HTR-8/SVneo (cell line): Measurements from ENCODE around the gene GABRD.

Experiments
- DNase-seq: peaks from one replicate; pipeline ENCODE4 v3.0.0; 2011; ENCODE audit warnings: low spot score, mixed read lengths; ENCODE audit not compliant: insufficient read length
- FAIRE-seq: peaks from 2 replicates; lab custom pipeline; 2011; peaks lifted over from hg19 to GRCh38; lab: Jason Lieb, UNC

GABRD gene

DNA sequence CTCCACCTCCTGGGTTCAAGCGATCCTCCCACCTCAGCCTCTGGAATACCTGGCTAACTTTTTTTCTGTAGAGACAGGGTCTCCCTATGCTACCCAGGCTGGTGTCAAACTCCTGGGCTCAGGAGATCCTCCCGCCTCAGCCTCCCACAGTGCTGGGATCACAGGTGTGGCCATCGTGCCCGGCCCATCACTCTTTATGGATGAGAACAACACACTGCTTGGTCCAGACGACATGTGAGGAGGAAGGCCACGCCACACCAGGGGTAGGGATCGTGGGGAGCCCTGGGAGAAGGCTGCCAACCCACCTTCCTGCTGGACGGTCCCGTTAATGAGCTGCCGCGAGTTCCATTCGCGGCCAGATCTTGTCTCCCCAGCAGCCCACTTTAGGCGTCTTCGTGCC is 5.0 kb upstream of the GABRD start:
- DNase-seq: no peak
- FAIRE-seq: no peak

DNA sequence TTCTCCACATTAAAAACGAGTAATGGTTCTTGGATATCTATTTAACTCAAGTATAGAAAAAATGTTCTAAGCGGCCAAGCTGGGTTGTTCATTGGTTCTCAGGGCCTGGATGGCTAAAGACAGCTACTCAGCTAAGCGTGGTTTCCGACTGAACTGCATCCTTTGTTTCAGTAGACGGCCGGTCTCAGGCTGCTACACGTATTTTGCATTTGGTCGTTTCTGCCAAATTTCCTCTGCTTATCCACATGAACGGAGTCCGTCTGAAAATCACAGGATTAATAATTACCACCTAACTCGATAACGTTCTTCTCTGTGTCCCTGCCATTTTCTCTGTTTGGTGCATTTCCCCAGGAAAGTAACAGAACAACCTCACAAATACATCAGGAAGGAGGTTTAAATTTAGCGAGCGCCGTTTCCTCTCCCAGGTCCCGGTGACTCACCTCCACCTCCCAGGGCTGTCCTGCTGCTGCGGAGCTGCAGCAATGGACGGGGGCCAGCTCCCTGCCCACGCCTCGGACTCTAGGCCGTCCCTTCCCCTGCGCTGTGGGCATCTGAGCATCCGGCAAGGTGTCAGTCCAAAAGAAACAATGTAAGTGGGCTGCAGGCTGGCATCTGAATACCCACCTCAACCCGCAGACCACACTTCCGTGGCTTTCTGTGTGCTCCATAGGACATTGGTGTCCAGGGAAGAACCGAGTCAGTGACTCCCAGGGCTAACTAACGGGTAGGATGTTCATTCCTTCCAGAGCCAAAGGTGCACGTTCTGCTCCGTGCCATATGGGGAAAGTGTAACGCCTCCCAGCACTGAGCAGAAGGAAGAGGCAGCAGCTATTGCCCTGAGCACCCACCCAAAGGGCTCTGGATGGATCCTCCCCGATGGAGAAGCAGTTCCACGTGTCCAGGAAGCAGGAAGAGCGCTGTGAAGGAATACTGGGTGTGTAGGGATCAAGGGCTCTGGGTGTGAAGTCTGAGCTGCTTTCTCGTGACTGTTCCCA is 4.1 kb upstream of the GABRD start:
- FAIRE-seq (no peak), DNase-seq (no peak)

DNA sequence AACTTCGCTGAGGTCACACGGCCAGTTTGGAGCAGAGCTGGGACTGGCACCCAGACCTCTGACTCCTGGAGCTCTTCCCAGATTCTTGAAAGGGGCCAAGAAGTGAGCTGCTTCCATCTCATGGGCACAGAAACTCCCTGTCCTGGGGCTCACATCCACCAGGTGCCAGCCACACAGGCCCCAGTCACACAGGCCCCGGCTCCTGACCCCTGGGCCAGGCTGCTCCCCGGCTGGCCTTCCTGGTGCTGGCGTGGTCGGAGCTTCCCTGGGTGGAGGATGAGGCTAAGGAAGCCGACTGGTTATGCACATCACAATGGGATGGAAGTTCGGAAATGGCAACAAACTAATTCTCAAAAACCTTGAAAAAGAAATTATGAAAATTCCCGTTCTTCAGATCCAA is 3.0 kb upstream of the GABRD start:
- FAIRE-seq: no peak
- DNase-seq: no peak

DNA sequence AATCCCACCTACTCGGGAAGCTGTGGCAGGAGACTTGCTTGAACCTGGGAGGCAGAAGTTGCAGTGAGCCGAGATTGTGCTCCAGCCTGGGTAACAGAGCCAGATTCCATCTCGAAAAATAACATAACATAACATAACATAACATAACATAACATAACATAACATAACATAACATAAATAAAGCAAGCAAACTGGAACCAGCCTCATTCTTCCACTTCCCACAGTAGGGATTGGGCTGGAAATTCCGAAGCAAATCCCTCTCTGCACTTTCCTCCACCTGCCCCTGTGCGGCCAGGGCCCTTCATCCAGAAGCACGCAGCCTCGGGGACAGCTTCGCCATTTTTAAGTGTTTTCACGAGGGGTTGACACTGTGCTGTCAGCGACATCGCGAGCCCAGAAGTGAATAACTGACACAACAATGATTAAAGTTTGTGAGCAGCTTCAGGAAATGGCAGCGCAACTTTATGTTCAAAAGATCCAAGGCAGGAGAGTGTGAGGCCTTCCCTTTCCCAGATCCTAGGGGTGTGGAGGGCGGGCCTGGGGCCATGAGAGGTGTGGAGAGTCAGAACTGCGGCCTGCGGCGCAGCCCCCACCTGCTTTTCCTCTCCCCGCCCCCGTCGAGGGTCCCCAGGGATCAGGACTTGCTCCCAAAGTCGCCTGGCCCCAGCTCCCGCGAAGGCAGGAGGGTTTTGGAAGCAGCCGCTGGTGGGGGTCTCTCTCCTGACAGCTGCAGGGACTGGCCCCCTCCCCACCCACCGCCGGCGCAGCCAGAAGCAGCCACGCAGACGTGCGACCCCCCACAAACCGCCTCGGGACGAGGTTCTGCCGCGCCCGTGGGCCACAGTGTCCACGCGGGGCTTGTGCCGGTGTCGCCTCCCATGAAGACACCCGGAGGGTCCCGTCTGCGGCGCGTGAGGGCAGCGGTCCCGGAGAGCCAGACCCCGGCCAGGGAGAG is 651 bp upstream of the GABRD start:
- FAIRE-seq (no peak), DNase-seq (no peak)

DNA sequence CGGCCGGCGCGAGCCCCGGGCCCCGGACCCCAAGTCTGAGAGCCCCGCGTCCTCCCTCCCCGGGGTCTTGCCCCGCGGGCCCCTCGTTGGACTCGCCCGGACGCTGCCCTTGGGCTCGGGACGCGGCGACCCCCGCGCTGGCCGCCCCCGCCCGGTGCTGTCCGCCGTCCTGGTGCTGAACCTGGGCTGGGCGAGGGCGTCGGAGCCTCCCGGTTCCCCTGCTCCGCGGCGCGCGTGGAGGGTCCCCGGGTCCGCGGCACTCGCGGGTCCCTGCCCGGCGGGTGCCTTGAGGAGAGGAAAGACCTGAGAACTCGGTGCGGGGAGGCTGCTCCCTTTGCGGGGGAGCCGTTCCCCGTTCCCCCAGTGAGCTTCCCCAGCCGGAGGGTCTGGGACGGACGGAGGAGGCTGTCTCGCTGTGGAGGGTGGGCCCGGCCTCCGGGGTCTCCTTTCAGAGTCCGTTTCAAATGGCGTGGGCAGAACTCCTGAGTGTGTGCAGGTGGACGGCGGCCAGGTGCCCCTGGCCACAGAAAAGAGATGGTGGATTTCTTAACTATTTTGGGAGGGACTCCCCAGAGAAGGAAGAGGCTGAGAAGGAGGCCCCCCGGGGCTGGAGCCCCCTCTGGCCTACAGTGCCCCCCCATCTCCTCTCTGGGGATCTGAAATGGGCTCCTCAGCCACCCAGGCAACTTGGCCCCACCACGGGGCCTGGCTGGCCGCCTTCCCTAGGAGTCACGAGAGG is 595 bp downstream of the GABRD start:
- DNase-seq (no peak), FAIRE-seq (no peak)

DNA sequence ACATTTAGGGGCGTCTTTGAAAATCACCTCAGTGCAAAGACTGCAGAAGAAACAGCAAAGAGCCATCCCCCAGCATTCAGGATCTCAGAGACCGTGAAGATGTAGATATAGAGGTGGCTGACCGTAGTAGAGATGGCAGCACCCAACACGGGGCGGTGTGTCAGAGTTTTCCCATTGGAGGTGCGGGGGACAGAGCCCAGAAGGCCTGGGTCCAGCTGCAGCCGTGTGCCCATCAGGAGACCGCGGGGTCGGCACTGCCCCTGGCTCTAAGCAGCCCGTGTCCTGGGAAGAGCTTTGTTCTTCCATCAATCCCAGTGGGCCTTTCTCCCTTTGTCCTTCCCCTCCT is 1.1 kb downstream of the GABRD start:
- DNase-seq: no peak
- no peak for FAIRE-seq

DNA sequence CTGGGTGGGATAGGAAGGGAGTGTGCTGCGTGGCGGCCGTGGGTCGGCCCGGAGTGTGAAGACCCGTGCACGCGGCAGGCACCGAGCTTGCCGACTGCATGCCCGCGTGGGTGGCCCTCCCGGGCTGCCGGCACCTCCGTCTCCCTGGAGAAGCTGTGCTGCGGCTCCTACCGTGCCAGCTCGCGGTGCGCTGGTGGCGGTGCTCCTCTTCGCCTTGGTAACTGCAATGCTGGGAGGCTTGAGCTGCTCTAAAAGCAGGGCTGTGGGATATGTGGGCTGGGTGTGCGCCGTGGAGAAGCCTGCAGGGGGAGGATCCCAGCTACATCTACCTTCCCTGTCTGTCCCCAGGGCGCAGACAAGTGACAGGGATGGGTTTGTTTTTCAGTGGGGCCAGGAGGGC is 2.4 kb downstream of the GABRD start:
- no peak for DNase-seq
- FAIRE-seq: no peak

DNA sequence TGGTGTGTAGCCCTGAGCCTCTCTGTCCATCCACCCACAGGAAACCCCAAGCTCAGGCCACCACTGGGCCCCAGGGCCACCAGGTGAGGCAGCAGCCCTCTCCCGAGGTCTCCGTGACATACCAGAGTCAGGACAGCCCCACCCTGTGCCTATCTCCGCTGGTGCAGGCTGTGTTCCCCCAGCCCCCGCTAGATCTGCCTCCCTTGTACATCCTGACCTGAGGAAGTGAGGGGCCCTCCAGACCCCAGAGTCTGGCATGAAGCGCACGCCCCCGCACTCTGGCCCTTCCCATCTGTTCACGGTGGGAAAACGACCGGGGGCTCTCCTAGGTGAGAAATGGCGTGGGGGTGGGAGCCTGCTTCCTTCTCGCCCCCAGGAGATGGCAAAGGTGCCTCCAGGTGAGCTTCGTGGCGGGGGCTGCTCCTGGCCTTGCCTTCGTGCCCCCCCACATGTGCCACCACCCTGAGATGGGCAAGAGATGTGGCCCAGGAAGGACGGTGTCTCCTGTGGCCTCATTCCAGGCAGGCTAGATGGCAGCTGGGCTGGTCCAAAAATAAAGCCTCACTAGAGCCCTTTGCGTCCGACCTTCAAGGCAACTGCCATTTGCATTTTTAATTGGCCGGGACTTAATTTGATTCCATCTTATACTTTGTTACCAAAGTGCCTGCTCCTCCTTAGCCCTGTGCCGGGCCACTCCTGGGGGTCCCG is 3.1 kb downstream of the GABRD start:
- FAIRE-seq: no peak
- DNase-seq: no peak

DNA sequence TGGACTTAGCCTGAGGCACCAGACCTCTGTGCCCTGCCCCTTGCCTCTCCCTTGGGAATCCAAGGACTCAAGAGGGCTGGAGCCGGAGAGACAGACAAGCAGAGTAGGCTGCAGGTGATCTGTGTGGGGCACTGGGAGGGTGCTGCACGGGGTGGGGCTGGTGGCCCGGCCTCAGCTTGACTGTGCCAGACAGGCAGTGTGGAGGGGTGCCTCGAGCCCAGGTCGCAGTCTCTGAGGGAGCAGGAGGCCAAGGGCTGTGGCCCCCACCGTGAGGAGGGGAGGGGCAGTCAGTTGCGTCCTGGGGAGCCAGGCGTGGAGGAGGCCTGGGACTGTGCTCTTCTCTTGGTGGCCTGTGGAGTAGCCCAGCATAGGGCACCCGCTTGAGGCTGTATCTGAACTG is 4.0 kb downstream of the GABRD start:
- DNase-seq: no peak
- FAIRE-seq: no peak

DNA sequence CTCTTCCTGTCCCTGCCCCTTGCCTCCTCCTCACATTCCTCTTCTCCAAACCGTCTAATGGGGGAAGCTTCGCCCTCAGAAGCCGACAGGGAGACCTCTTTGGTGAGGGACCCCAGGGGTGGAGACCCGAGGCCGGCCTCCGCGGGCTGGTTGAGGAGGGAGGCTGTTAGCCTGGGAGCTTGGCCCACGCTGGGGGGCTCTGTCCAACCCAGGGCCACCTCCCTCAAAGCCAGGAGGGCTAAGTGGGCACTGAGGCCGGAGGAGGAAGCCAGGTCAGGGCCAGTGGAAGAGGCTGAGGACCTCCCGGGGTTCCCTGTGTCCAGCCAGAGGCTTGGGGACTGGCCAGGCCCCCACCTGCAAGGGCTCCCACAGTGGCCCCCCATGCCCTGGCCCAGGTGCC is 5.3 kb downstream of the GABRD start:
- FAIRE-seq: no peak

DNA sequence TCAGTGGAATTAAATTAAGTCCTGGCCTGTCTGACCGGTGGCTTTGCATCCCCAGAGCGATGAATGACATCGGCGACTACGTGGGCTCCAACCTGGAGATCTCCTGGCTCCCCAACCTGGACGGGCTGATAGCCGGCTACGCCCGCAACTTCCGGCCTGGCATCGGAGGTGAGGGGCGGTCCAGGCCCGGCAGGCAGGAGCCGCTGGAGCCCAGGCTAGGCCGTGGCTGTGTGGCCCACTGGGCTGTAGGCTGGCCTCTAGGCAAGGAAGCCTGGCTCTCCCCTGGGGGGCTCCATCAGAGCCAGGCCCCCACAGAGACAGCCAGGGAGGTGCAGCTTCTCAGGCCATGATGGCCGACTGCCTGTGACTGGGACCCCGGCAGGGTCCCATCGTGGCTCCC is 5.7 kb downstream of the GABRD start:
- DNase-seq: no peak

More for the DNA sequence above, 5.3 kb downstream of the GABRD start:
- no peak for DNase-seq

DNA sequence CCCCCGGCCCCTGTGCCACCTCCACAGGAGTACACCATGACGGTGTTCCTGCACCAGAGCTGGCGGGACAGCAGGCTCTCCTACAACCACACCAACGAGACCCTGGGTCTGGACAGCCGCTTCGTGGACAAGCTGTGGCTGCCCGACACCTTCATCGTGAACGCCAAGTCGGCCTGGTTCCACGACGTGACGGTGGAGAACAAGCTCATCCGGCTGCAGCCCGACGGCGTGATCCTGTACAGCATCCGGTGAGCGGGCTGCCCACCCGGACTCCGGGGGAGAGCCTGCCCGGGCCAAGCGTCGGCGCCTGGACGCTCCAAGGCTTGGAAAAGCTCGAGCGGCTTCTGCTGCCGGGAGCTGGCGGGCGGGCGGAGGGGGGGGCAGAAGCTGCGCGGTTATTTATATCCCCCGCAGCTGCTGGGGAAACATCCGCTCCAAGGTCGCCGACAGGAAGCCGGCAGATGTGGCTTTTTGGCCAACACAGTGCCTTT is 6.4 kb downstream of the GABRD start:
- no peak for FAIRE-seq

More for the DNA sequence above, 5.7 kb downstream of the GABRD start:
- FAIRE-seq: no peak

DNA sequence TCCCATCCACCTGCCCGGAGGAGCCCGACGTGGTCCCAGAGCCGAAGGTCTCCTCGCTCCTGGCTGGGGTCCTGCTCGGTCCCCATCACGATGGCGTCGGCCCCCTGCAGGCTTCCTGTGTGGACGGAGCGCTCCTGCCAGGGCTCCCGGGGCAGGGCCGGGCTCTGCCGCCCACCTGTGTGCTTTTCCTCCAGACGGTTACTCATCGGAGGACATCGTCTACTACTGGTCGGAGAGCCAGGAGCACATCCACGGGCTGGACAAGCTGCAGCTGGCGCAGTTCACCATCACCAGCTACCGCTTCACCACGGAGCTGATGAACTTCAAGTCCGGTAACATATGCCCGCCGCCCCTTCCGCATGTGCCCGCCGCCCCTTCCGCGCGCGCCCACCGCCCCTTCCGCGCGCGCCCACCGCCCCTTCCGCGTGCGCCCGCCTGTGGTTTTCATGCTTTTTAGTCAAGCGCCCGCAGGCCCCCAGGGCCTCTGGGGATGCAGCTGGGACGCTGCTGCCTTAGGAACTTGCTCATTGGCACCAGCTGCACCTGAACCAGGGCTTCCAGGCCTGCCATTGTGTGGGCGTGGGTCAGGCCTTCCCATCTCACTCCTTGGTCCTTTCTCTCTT is 8.9 kb downstream of the GABRD start:
- DNase-seq: no peak
- no peak for FAIRE-seq

More for the DNA sequence above, 6.4 kb downstream of the GABRD start:
- no peak for DNase-seq

DNA sequence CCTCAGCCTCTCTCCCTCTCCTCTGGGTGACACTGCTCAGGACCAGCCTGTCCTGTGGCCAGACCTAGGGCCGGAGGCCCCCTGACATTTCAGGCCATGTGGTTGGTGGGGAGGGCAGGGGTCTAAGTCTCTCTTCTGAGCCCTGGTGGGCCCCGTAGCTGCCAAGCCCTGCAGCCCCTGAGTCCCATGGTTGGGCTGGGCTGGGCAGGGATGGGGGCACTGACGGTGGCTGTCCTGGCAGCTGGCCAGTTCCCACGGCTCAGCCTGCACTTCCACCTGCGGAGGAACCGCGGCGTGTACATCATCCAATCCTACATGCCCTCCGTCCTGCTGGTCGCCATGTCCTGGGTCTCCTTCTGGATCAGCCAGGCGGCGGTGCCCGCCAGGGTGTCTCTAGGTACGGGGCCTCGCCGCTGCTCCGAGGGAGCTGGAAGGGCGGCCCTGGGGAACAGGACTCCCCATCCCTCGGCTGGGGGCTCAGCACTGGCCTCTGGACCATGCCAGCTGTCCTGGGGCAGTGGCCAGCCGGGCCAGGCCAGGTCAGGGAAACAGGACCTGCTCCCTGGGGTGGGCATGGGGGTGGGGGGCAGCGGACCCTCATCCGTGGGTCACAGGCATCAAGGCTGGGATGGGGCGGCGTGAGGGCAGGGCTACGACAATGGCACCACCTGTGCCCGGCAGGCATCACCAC is 9.9 kb downstream of the GABRD start:
- no peak for FAIRE-seq
- DNase-seq: no peak

DNA sequence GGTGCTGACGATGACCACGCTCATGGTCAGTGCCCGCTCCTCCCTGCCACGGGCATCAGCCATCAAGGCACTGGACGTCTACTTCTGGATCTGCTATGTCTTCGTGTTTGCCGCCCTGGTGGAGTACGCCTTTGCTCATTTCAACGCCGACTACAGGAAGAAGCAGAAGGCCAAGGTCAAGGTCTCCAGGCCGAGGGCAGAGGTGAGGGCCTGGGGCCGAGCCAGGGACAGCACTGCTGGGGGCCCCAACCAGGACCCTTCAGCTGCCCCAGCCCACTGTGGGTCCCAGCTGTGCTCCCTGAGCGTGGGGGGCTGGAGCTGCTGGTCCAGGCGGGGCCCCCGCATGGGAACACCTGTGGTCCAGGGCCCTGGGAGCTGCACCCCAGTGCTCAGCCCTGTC is 10.4 kb downstream of the GABRD start:
- DNase-seq (no peak), FAIRE-seq (no peak)

DNA sequence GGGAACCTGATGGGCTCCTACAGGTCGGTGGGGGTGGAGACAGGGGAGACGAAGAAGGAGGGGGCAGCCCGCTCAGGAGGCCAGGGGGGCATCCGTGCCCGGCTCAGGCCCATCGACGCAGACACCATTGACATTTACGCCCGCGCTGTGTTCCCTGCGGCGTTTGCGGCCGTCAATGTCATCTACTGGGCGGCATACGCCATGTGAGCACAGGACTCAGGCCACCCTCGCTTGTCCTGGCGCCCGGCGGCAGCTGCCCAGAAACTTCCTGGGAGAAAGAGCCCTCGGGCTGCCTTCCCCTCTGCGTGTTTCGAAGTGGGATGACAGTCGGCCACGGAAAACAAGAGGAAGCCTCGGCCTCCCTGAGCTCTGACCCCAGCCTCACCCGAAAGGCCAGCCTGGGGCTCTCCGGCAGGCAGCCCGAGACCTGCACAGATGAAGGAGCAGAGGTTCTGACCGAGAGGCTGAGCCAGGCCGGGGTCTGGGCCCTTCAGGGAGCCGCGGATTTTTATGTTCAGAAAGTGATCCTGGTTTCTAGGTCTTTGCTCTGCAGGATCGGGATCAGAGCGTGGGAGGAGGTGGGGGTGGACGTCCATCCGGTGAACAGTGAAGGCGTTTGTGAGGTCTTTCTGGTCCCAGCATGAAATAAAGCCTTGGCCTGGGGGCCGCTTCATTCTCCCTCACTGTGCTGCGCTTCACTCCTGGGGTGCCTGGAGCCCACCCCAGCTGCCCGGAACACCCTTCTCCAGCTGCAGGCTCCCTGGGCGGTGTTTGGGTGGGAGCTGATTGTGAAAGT is 11.1 kb downstream of the GABRD start:
- no peak for FAIRE-seq
- no peak for DNase-seq
